Measurements from ENCODE around the gene RRP7A. TPM values are rescaled to one million over a fixed set of nuclear protein-coding genes. Genes with fewer than 3 reads are reported as not detected.
"Not testable (repeated sequence)": the region's sequence is repeated elsewhere in the genome, so short reads cannot be mapped to it uniquely, and the experiment has no call there.

The RRP7A gene
- total and polyA plus RNA-seq, 8 donors: 7.4 to 21.5 (median 17.5) TPM

DNA sequence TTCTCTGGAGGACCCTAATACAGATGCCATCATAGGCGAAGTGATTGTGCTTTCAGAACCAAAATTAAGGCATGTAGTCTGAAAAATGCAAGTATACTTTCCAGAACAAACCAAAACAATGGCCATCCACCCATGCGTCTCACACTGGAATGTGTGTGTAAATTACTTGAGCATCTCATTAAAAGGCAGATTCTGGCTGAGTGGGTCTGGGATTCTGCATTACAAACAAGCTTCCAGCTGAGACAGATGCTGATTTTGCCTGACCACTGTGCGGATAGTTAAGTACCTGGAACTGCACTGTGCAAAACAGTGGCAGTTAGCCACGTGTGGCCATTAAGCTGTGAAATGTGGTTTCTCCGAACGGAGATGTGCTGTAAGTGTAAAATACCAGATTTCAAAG is 26.2 kb downstream of the RRP7A start:
- TF ChIP-seq, protein P1, sequence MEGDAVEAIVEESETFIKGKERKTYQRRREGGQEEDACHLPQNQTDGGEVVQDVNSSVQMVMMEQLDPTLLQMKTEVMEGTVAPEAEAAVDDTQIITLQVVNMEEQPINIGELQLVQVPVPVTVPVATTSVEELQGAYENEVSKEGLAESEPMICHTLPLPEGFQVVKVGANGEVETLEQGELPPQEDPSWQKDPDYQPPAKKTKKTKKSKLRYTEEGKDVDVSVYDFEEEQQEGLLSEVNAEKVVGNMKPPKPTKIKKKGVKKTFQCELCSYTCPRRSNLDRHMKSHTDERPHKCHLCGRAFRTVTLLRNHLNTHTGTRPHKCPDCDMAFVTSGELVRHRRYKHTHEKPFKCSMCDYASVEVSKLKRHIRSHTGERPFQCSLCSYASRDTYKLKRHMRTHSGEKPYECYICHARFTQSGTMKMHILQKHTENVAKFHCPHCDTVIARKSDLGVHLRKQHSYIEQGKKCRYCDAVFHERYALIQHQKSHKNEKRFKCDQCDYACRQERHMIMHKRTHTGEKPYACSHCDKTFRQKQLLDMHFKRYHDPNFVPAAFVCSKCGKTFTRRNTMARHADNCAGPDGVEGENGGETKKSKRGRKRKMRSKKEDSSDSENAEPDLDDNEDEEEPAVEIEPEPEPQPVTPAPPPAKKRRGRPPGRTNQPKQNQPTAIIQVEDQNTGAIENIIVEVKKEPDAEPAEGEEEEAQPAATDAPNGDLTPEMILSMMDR (IDR thresholded peaks at IDR 0.05): no peak
- intact Hi-C loops (cut with DNase I): no loop called here
- Histone ChIP-seq H3K27me3 (no peaks in the 10 kb centered on the region), H3K9me3 (no peaks in the 10 kb centered on the region), H3K4me3 (no peak overlapping the region), H3K27ac (no peak overlapping the region), H3K36me3 (no peaks in the 10 kb centered on the region), H3K4me1 (no peaks in the 10 kb centered on the region)
- DNase-seq (no peak), ATAC-seq (no peak), FAIRE-seq (no peak)
- WGBS, 2 donors: 65 to 71% methylated on average over 6 of the region's 6 CpGs

DNA sequence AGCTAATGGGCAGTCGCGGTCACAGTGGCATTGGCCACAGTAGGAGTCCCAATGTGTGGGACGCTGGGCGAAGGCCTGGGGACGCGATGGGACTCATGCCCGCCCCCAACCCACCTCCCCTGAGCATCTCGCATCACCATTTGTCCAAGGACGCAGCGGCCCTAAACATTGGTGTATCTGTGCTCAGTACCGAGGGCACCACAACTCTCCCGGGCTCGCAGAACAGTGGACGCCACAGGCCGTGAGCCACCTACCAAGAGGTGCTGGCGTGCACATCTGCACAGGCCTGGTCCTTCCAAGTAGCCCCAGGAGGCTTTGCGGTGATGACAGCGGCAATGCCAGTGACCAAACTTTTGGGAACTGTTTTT is 27.3 kb downstream of the RRP7A start:
- ATAC-seq: no peak
- H3K36me3 ChIP-seq: no peaks in the 10 kb centered on the region
- no peaks in the 10 kb centered on the region for H3K4me1 ChIP-seq
- TF ChIP-seq, protein P1 (IDR thresholded peaks at IDR 0.05): no peak
- no peaks in the 10 kb centered on the region for H3K27me3 ChIP-seq
- H3K9me3 ChIP-seq: no peaks in the 10 kb centered on the region
- H3K4me3 ChIP-seq: no peak overlapping the region
- no peak for FAIRE-seq
- no peak overlapping the region for H3K27ac ChIP-seq
- WGBS, 2 donors: 88 to 94% methylated on average over 18 of the region's 18 CpGs
- DNase-seq: no peak
- intact Hi-C loops (cut with DNase I): no loop called here

DNA sequence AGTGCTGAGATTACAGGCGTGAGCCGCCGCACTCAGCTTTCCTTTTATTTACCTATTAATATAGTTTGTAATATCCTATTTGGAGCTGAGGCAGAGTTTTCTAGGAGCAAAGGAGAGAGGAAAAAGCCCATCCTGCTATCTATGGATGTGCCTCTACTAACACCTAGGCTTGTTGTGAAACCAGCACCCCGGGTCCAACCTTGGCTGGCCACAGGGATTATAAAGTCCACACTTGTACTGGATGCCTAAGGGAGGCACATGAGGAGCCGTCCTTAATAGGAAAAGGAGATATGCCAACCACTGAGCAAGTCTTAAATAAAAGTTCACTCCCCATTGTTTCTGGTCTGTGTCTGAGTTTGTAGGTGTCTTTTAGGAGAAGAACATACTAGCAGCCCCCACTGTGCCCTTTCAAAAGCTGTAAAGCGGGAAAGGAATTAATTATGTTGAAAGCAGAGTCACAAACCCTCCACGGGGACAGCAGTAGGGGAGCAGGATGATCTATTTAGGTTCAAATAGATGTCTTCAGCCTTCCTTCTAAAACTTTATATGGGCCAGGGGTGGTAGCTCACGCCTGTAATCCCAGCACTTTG is 29.3 kb downstream of the RRP7A start:
- FAIRE-seq (no peak), DNase-seq (no peak), ATAC-seq (no peak)
- Histone ChIP-seq H3K27ac (no peak overlapping the region), H3K27me3 (no peaks in the 10 kb centered on the region), H3K4me1 (no peaks in the 10 kb centered on the region), H3K9me3 (no peaks in the 10 kb centered on the region), H3K4me3 (no peak overlapping the region), H3K36me3 (no peaks in the 10 kb centered on the region)
- WGBS, 2 donors: 44 to 47% methylated on average over 8 of the region's 8 CpGs
- TF ChIP-seq, protein P1 (IDR thresholded peaks at IDR 0.05): no peak
- intact Hi-C loops (cut with DNase I): no loop called here

DNA sequence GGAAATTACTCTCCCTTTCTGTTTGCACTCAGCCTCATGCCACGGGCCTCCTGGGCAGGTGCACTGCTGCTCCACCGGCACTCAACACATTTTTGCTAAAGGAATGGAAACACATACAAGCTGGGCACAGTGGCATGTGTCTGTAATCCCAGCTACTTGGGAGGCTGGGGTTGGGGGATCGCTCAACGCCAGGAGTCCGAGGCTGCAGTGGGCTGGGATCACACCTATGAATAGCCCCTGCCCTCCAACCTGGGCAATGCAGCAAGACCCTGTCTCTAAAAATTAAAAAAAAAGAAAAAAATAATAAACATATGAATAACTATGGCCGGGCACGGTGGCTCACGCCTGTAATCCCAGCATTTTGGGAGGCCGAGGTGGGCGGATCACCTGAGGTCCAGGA is 30.6 kb downstream of the RRP7A start:
- Histone ChIP-seq H3K4me1 (no peaks in the 10 kb centered on the region), H3K9me3 (no peaks in the 10 kb centered on the region), H3K27ac (no peak overlapping the region), H3K4me3 (no peak overlapping the region), H3K36me3 (no peaks in the 10 kb centered on the region), H3K27me3 (no peaks in the 10 kb centered on the region)
- ATAC-seq (no peak), DNase-seq (no peak), FAIRE-seq (no peak)
- 82 to 84% methylated on average over 10 of the region's 10 CpGs for WGBS, 2 donors
- TF ChIP-seq, protein P1 (IDR thresholded peaks at IDR 0.05): no peak
- intact Hi-C loops (cut with DNase I): no loop called here

DNA sequence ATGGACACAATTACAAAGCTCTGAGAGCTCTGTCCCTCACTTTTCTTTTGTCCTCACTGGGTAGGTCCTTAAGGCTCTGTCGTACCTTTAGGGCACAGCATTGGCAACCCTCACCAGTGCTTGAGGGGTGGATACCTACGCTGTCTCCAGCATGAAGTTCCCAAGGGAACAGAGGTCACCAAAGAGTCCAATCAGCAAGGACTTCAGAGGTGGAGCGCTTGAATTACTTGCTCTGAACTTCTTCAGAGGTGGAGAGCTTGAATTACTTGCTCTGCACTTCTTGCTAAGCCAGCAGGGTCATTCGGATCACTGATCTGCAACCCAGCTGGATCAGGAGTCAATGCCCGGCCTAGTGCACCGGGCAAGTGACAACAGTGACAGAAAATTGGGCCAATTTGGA is 35.1 kb downstream of the RRP7A start:
- no peak for FAIRE-seq
- H3K4me3 ChIP-seq: no peak overlapping the region
- DNase-seq: no peak
- H3K27ac ChIP-seq: no peak overlapping the region
- TF ChIP-seq, protein P1 (IDR thresholded peaks at IDR 0.05): no peak
- no peaks in the 10 kb centered on the region for H3K9me3 ChIP-seq
- WGBS, 2 donors: 64 to 79% methylated on average over 6 of the region's 6 CpGs
- H3K4me1 ChIP-seq: no peaks in the 10 kb centered on the region
- H3K27me3 ChIP-seq: no peaks in the 10 kb centered on the region
- intact Hi-C loops (cut with DNase I): no loop called here
- ATAC-seq: no peak
- H3K36me3 ChIP-seq: no peaks in the 10 kb centered on the region

DNA sequence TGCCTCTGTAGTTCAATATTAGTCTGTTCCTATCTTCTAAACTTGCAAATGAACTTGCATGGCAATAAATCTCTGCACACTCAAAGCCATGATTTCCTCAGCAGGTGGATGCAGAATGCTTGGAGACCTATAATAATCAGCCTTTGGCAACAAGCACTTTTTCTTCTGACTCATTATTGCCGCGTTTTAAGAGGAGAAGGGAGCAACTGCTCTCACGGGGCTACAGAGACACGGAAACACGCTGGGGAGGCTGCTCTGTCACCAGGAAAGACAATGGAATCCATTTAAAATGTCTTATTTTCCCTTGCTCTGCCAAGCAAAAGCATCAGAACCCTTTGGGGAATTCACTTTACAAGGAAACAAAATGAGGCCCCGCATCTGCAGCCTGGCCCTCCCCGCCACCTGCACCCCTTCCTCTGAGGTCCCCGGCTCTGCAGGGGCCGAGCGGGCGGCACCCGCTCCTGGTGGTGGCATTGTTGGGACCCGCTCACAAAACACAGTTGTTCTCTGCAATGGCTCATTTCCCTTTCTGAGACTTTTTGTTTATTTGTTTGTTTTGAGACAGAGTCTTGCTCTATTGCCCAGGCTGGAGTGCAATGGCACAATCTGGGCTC is 35.9 kb downstream of the RRP7A start:
- H3K27me3 ChIP-seq; H3K36me3 ChIP-seq; H3K27ac ChIP-seq; intact Hi-C loops (cut with DNase I); FAIRE-seq; H3K9me3 ChIP-seq; H3K4me1 ChIP-seq; ATAC-seq; DNase-seq; H3K4me3 ChIP-seq: not testable (repeated sequence)
- WGBS, 2 donors: 52% methylated on average over 3 of the region's 13 CpGs; no CpG with 5 or more reads in 1 of the 2 donors
